Renal pelvis (tissue), 4 donors: ENCODE data around the gene BPIFB1. TPM values are rescaled to one million over a fixed set of nuclear protein-coding genes. Genes with fewer than 3 reads are reported as not detected.
A peak's percentile ranks its signal among the peaks of the same experiment; 100 is the strongest.

Source experiments
- DNase-seq: peaks from one replicate; pipeline ENCODE4 v3.0.0-alpha.2; 2013
- polyA plus RNA-seq, 3 donors: library from polyadenylated mRNA; unstranded; fragments of 120-200 nt; gene quantifications; one replicate each; pipeline ENCODE4 v1.2.1, GENCODE V29; 2013; ENCODE audit not compliant: insufficient read length in 3 of 3

Gene BPIFB1
- polyA plus RNA-seq, 3 donors, result 0.04 TPM; not detected in 2

GRCh38 chr20:33272155-33272873 is 10.7 kb upstream of the BPIFB1 start:
- no peak for DNase-seq

DNA sequence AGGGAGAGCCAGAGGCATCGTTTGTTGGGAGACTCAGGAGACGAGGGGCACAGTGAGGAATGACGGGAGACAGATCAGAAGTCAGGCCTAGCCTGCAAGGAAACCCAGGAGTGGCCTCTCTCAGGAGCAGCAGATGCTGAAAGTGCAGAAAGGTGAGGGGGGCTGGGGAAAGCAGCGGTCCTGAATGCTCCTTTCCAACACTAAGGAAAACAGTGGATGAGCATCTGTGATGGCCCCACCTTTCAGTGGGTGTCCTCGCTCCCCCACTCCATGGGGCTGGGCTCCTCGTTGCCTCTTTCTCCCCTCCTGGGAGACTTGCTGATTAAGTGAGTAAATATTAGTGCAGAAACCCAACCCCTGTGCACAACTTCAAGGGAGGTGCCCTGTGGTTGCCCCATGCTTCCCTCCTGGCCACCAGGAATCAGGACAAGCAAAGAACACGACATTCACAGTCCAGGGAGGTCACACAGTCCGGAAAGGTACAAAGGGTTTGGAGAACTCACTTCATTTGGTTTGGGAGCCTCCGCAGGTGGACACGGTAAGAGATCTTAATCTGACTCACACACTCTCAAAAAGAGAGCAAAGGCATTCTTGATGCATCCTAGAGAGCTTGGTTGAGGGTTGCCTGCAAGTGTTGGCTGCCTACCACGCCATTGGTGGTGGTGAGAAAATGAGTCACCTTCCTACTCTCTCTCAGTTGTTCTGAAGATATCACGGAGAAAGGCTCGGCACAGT is 9.7 kb upstream of the BPIFB1 start:
- no peak for DNase-seq

DNA sequence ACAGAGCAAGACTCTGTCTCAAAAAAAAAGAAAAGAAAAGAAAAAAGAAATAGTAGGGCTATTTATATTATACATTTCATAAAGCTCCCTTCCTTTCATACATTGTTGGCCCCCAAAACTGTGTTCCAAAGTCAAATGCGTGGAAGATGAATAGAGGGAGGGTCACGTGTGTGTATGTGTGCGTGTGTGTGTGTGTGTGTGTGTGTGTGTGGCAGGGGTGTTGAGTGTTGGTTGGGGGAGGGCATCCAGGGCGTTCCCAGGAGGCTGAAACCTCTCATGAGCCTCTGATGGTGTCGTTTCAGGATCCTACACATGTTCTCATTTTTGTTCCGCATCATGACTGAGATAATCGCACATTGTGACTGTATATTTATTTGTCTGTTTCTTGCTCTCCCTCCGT is 7.8 kb upstream of the BPIFB1 start:
- no peak for DNase-seq

- DNase-seq, result no peak
These were observed 7.1 kb upstream of the BPIFB1 start for GRCh38 chr20:33275871-33276270.

DNA sequence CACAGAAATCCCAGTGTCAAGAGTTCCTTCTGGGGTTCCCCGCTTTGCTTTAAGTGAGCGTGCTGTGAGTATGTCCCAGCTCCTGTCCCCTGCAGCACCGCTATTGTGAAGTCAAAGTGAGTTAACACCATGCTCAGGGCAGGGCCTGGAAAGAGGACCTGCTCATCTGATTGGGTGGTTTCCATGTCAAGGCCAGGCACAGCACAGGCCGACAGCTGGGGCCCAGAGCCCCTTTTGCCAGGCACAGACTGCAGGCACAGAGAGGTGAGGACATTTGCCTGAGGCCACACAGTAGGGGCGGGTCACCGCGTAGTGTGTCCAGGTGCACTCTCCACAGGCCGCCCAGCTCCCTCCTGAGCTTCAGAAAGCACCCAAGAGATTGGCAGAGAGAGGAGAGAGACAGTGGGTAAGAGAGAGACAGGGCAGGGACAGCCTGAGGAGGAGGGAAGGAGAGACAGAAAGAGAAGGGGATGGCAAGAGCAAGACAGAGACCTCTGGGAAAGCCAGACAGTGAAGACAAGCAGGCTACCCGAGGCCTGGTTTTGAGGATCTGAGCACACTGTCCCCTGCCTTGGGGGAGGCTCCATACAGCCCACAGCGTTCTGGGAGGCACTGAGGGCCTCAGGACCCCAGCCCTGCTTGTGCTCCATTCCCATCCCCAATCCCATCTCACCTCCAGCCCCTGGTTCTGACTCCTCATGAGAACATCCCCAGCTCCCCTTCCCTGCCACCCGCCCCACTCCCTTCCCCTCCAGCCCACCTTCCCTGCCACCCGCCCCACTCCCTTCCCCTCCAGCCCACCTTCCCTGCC is 6.5 kb upstream of the BPIFB1 start:
- no peak for DNase-seq

DNA sequence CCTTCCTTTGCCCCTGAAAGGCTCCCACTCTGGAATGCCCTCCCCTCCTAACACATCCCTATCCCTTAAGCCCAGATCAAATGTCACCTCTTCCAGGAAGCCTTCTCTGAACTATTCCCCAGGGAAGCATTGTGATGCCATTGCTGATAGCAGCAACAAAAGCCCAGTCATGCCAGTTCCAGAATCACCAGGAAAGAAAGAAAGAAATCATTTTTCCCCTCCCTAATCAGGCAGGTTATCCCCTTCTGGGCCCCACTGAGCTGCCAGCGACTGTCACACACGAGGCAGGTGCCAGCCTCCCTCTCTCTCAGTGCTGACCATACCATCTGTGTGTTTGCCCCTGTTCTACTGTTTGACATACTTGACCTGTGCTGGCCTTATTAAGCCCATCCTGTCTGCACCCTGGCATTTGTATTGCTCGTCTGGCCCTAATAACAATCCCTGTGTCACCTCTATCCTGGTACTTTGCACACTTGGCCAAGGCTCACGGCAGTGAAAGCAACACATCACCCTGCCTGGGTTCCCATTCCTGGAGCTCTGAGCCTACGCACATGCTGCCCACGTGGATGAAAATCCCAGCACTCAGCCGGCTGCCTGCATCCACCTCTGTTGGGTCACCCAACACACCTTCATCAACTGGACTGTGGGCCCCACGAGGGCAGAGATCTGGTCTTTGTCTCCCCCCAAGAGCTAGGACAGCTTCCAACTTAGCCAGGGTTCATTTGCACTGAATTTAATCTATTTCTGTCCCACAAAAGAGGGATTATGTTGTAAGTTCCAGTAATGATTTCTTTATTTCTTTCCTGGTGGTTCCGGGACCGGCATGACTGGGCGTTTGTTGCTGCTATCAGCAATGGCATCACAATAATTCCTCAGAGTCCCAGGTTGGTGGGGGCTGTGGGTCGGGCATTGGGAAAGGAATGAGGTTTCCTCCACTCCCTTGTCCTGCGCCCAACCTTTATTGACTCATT is 5.3 kb upstream of the BPIFB1 start:
- DNase-seq, result peak; percentile 8

GRCh38 chr20:33278700-33279099 is 4.3 kb upstream of the BPIFB1 start:
- no peak for DNase-seq

DNA sequence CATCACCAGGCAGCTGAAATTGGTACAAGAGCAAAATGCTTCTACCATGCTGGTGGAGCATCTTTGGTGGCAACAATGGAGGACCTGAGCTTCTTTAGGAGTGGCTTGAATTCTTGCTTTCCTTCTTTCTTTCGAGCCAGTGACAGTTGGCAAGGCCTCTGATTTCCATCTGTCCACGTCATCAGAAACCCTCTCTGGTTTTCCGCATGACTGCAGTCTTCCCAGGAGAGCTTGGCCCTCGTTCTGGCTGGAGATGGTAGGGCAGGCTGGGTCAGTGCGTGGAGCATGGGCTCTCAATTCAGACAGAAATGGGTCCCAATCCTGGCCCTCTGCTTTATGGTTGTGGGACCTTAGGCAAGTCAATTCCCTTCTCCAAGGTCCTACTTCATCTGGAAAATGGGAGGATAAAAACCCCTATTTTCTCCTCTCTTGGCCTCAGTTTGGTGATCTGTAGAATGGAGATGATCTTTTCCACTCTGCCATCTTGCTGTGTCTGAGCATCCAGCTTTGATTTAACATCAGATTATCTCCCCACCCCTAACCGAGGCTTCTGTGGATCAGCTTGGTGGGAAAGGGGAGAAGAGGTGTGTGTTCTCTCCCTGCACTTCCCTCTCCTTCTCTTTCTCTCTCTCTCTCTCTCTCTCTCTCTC is 3.6 kb upstream of the BPIFB1 start:
- DNase-seq, result no peak

- no peak for DNase-seq
These were observed 2.9 kb upstream of the BPIFB1 start for GRCh38 chr20:33280000-33280680.

DNA sequence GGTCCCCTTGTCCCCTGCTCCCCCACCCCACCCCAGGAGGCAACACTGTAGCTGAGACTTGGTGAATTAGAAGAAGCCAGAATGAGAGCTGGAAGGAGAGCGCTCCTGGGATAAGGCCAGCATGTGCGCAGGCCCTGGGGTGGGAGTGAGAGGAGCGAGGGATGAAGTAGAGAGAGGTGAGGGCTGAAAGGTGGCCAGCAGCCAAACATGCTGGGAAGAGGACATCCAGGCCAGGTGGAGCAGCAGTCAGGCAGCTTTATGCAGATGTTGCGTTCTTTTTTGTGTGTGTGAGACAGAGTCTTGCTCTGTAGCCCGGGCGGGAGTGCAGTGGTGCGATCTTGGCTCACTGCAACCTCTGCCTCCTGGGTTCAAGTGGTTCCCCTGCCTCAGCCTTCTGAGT is 2.2 kb upstream of the BPIFB1 start:
- no peak for DNase-seq

- DNase-seq, result no peak
These were observed 1.4 kb upstream of the BPIFB1 start for GRCh38 chr20:33281550-33282146.

DNA sequence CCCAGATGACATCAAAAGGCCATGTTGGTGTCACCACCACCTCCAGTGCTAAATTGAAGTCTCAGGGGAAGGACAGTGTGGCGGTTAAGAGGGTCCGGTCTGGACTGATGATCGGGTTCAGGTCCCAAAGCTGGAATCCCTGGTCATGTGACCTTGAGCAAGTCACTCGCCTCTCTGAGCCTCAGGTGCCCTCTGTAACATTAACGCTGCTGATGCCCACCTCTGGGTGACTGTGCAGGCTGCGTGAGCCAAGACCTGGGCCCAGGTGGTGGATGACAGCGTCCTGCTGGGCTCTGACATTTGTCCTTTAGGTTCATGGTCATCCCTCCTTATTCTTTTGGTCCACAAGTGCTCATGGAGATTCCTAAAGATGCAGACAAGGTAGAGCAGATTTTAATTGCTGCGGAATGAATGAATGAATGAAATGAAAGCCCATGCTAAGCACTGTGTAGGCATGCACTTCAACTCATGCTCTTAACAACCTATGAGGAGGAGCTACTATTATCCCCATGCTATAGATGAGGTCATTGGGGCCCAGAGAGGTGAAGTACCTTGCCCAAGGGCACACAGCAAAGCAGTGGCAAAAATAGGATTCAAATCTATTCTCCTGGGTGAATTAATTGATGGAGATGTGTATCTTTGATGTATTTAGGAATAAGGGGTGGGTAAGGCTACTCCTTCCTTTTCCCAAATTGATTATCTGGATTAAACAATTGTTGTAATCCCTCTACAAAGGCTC is 649 bp upstream of the BPIFB1 start:
- DNase-seq, result no peak

DNA sequence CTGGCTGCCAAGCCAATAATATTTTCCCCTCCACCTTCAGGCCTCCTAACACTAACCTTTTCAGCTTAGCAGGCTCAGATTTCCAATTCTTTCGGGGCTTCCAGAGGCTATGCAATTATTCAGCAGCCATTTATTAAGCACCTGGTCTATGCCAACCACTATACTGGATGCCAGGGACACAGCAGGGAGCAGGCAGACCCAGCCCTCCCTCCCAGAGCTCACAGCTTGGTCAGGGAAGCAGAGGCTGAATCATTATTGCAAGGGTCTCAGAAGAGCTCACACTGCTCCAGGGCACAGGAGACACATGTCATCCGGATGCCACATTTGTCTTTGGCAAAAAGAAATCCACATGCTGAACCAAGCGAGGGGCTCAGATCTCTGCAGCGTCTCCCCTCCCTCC is 1.3 kb downstream of the BPIFB1 start:
- no peak for DNase-seq

DNA sequence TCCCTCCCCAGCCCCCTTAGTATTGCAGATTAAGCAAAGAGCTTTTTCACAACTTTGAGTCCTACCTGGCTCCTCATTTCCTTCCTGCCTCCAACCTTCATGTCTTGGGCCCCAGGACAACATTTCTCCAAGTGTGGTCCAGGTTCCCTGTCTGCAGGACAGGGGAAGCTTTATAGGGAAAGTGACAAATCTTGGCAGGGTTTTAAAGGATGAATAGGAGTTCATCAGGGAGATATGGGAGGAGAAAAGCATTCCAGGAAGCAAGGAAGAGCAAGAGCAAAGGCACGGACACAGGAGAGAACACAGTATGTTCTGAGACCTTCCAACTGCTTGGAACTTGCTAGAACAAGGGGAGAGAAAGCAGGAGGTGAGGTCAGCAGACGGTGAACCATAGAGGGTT is 1.9 kb downstream of the BPIFB1 start:
- DNase-seq, result no peak

DNA sequence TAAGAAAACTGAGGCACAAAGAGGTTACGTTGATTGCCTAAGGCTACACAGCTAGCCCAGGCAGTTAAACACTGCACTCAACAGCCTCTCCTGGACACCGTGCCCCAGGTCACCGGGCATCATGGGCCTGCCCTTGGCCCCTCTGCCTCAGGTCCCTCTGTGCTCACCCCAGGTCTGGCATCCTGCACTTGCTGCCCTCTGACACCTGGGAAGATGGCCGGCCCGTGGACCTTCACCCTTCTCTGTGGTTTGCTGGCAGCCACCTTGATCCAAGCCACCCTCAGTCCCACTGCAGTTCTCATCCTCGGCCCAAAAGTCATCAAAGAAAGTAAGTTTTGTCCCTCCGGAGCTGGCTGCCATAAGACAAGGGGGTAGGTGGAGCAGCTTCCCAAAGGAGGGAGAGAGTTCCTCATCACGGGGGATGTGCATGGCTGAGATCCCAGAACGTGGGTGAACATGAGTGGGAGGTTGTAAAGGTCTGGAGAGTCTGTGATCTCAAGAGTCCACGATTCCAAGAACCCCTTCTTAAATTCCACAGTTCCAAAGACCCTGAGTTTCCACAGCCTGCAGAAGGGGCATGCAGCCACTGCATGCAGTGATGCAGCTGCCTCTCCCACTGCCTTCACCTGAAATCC is 3.0 kb downstream of the BPIFB1 start:
- DNase-seq, result no peak

DNA sequence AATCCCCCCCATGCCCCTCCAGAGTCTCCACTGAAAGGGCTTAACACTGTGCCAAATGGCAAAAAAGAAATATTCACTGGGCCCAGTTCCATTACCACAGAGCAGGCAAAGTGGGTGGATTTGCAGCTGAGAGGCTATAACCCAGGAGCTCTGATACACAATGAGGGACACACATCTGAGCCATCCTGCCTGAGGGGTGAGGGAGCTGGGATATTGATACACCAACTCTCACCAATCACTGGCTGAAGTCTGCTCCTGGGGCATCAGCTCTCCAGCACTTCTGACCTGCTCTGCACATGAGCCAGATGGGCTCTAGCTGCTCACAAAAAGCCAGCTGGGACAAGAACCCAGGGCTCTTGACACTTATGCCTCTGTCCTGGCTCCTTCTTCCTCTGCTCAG is 4.9 kb downstream of the BPIFB1 start:
- no peak for DNase-seq

- no peak for DNase-seq
These were observed 7.8 kb downstream of the BPIFB1 start for GRCh38 chr20:33290852-33291251.

DNA sequence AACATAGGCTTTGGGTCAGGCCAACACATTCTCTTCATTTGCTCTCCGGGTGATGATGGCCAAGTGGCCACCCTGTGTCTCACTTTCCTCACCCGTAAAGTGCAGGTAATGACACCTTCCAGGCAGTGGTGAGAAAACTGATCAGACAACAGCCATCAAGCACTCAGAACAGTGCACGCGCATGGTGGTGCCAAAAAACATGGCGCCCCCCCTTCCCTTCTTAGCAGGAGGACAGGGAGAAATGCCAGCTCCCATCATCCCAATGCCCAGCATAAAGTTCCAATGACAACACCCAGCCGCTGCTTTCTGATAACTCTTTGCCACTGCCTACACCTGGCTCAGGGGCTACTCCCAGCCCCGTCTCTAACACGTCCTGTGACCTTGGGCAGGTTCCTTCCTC is 8.4 kb downstream of the BPIFB1 start:
- DNase-seq, result no peak
